LNCaP clone FGC (cell line): ENCODE data around the gene CSF2.

Experiments
- DNase-seq: peaks from one replicate; pipeline ENCODE4 v3.0.0-alpha.2; 2011; ENCODE audit warnings: low read depth
- H3K4me3 ChIP-seq: 2 replicates; pipeline ENCODE4 v1.5.1; 2011; ENCODE audit warnings: mild to moderate bottlenecking, low read depth, low read length, control low read depth
- TF ChIP-seq, protein P1 (sequence below): IDR thresholded peaks from 2 replicates; pipeline ENCODE4 v1.5.1; 2012; ENCODE audit warnings: mild to moderate bottlenecking; ENCODE audit not compliant: control insufficient read depth, insufficient read depth; ENCODE audit errors: extremely low read depth

Gene CSF2

DNA sequence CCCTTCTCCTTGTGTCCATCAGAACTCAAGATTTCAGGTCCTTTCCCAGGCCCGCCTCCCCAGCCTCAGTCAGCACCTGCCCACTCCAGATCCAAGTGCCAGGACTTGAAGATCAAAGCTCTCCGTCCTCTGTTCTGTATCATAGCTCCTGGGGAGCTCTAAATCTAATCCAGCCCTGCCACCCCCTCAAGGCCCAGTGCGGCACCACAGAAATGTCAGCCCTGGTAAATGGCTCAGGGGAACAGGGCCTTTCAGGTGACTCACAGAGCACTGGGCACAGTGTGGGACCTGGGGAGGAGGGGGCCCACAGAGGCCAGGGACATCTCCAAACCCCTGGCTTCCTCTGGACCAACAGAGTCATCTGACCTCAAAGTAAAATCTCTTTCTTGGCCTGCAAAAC is 6.0 kb downstream of the CSF2 start:
- DNase-seq = no peak
- TF ChIP-seq, protein P1, sequence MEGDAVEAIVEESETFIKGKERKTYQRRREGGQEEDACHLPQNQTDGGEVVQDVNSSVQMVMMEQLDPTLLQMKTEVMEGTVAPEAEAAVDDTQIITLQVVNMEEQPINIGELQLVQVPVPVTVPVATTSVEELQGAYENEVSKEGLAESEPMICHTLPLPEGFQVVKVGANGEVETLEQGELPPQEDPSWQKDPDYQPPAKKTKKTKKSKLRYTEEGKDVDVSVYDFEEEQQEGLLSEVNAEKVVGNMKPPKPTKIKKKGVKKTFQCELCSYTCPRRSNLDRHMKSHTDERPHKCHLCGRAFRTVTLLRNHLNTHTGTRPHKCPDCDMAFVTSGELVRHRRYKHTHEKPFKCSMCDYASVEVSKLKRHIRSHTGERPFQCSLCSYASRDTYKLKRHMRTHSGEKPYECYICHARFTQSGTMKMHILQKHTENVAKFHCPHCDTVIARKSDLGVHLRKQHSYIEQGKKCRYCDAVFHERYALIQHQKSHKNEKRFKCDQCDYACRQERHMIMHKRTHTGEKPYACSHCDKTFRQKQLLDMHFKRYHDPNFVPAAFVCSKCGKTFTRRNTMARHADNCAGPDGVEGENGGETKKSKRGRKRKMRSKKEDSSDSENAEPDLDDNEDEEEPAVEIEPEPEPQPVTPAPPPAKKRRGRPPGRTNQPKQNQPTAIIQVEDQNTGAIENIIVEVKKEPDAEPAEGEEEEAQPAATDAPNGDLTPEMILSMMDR = no peak
- no peak overlapping the region for H3K4me3 ChIP-seq

GRCh38 chr5:132080595-132080994 is 7.0 kb downstream of the CSF2 start:
- DNase-seq = no peak
- no peak overlapping the region for H3K4me3 ChIP-seq
- TF ChIP-seq, protein P1 = no peak

DNA sequence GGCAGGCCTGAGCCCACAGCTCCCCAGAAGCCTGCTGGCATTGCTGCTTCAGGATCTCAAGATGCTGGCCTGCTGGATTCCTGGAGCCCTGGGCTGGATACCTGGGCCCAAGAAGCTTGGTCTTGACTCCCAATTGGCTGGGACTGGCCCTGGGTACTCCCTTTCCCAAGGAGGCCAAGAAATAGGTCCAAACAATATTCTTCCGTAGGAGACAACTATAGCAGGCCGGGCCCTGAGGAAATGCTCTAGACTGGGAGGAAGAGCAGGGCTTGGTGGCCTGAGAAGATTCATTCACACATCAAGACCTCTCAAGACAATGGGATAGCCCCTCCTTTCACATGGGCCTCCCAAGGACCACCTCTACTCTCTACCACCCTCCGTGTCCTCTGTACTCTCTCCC is 7.9 kb downstream of the CSF2 start:
- H3K4me3 ChIP-seq = no peak overlapping the region
- DNase-seq = no peak
- TF ChIP-seq, protein P1 = no peak

DNA sequence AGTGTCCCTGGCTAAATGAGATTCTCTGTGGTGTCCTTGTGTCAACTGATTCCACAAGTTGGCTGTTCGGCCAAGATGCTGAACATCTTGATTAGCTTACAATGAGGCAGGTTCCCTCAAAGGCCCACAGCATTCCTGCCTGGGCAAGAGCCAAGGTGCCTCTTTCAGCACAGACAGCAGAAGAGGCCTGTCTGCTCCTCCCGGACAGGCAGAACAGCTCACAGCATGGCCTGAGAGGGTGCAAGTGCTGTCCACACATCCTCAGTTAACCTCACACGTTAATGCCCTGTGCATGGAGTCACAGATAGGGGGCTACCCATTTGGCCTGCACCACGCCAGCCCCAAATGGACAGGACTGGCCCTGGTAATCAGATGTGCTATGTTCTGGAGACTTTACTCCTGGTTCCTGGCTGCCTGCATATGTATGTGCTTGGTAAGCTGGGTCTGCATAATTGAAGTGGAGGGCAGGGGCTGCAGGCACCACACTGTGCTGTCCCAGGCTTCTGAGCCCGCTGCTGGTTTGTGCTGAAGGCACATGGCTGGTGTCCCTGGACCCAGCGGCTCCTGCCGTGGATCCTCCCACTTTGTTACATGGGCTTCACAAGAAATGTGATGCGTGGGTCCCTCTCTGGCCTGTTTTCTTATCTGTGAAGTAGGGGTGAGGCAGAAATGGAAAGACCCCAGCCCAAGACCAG is 8.9 kb downstream of the CSF2 start:
- DNase-seq = no peak
- no peak overlapping the region for H3K4me3 ChIP-seq
- TF ChIP-seq, protein P1 = no peak

GRCh38 chr5:132083071-132083678 is 9.6 kb downstream of the CSF2 start:
- TF ChIP-seq, protein P1 = no peak
- DNase-seq = no peak
- H3K4me3 ChIP-seq = no peak overlapping the region

GRCh38 chr5:132085686-132086085 is 12.1 kb downstream of the CSF2 start:
- DNase-seq = no peak
- TF ChIP-seq, protein P1 = no peak
- H3K4me3 ChIP-seq = no peak overlapping the region
